Right atrium auricular region (tissue), 2 donors: ENCODE measurements around the gene F5. TPM values are rescaled to one million over a fixed set of nuclear protein-coding genes. Genes with fewer than 3 reads are reported as not detected.

Source experiments
- DNase-seq: peaks from one replicate; pipeline ENCODE4 v3.0.0-alpha.2; 2019; ENCODE audit warnings: low spot score
- H3K27ac ChIP-seq, 2 donors: fragments of 200-600 bp; sonication (generic); 1 replicate in 1 of 2; 2 replicates in 1 of 2; pipeline ENCODE4 v1.5.1; 2016 to 2019
- H3K27me3 ChIP-seq, 2 donors: fragments of 200-600 bp; sonication (generic); one replicate each; pipeline versions ENCODE4 v1.5.1 to v1.6.0; 2017 to 2019
- H3K36me3 ChIP-seq: fragments of 200-600 bp; sonication (generic); one replicate; pipeline ENCODE4 v1.5.1; 2016
- H3K4me1 ChIP-seq, 2 donors: fragments of 200-600 bp; sonication (generic); one replicate each; pipeline versions ENCODE4 v1.5.1 to v1.6.0; 2017 to 2019
- H3K4me3 ChIP-seq, 2 donors: fragments of 200-600 bp; sonication (generic); 1 replicate in 1 of 2; 2 replicates in 1 of 2; pipeline ENCODE4 v1.5.1; 2017 to 2019; ENCODE audit warnings: mild to moderate bottlenecking in 1 of 2, moderate library complexity in 1 of 2
- H3K9me3 ChIP-seq, 2 donors: fragments of 200-600 bp; sonication (generic); one replicate each; pipeline ENCODE4 v1.5.1; 2019
- total RNA-seq, 2 donors: library from RNA; depleted of rRNA; stranded (reverse); fragments of >200 nt; gene quantifications; one replicate each; pipeline ENCODE4 v1.1.0, GENCODE V29; 2016
- TF ChIP-seq, protein P1 (sequence below), 2 donors: fragments of 200-600 bp; sonication (generic); IDR thresholded peaks; one replicate each; pipeline ENCODE4 v1.5.1; 2019; ENCODE audit warnings: antibody characterized with exemption in 2 of 2

The F5 gene
- total RNA-seq, 2 donors from 2014 or later = 4.9 to 55.5 TPM

DNA sequence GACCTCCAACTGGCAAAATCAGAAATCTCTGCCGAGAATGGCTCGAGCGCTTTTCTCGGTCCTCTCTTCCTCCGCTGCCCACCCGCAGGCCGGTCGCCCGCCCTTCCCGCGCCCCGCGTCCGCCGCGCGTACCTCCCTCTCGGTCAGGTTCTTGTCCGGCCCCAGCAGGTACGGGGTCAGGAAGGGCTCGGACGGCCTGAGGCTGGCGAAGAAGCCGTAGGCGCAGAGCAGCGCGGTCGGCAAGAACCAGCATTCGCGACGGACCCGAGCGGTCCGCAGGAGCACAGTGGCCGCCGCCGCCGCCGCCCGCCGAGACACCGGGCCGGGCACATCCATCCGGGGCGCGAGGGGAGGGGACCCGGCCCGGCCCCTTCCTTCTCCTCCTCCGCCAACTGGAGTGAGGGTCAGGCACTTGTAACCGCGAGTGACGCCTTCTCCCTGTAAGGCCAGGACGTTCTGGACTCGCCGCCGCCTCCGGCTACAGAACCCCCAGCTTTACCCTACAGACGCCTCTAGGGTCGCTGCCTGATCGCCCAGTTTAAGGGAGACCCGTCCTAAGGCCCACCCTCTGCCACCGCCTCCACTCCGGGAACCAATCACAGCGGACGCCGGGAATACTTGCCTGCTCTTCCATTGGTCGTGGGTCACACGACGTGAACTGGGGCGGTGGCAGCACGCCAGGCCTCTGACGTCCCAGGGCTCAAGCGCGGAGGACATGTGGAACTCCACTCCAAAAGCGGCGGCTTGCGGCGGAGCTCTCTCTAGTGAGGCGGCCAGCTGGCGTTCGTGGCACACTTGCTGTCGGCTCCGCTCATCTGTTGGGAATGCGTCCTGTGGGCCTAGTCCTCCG lies 100.6 kb downstream of the F5 start, which contains the start of gene SLC19A2:
Gene SLC19A2 (minus strand): TSS at position 514 of the 850 bp plus-strand sequence. CDS start 178 bp downstream, at position 336.
- H3K27me3 ChIP-seq = no peaks in the 10 kb centered on the region
- H3K36me3 ChIP-seq = no peaks in the 10 kb centered on the region
- H3K9me3 ChIP-seq = no peaks in the 10 kb centered on the region
- DNase-seq = peak; percentile 100
- H3K4me1 ChIP-seq = peaks cover 0 to 39% of the 10 kb centered on the region in 2 donors
- peak within 1 kb of the TSS; percentile 83 to 91 for H3K4me3 ChIP-seq
- peak within 1 kb of the TSS; percentile 100 for H3K27ac ChIP-seq
- TF ChIP-seq, protein P1, sequence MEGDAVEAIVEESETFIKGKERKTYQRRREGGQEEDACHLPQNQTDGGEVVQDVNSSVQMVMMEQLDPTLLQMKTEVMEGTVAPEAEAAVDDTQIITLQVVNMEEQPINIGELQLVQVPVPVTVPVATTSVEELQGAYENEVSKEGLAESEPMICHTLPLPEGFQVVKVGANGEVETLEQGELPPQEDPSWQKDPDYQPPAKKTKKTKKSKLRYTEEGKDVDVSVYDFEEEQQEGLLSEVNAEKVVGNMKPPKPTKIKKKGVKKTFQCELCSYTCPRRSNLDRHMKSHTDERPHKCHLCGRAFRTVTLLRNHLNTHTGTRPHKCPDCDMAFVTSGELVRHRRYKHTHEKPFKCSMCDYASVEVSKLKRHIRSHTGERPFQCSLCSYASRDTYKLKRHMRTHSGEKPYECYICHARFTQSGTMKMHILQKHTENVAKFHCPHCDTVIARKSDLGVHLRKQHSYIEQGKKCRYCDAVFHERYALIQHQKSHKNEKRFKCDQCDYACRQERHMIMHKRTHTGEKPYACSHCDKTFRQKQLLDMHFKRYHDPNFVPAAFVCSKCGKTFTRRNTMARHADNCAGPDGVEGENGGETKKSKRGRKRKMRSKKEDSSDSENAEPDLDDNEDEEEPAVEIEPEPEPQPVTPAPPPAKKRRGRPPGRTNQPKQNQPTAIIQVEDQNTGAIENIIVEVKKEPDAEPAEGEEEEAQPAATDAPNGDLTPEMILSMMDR (IDR thresholded peaks at IDR 0.05) = peak in 1 of 2 donors; percentile 48

DNA sequence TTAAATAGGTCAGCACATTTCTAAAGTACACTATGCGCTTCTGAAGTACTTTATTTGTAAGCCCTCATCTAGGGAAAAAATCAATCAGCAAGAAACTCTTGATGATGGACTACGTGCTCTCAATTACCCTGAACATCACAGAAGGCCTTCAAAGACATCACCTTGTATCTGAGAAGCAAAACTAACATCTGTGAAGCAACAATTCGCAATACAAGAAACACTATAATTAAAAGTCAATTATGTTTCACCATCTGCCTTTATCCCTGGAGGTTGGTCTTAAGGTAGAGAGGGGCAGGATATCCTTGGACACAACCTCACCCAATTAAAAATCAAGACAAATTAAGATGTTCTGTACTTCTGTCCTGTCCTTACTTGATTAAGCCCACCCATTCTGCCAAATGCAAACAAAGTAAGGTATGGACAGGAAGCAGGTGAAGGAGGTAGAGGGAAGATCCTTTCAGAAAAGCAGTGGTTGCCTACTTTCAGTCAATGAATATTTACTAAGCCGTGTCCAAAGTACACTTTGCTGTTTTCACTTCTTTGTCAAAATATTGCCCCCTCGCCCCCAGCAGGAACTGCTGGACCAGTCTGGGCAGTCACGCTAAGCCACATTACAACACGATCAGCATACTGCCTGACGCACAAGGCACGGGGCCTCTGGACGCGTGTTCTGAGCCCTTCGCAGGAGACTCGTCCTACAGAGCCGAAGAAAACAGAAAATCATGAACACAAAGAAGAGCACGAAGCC lies 101.4 kb downstream of the F5 start:
- H3K27me3 ChIP-seq = no peaks in the 10 kb centered on the region
- peaks cover 0 to 42% of the 10 kb centered on the region in 2 donors for H3K4me1 ChIP-seq
- TF ChIP-seq, protein P1 (IDR thresholded peaks at IDR 0.05) = no peak
- H3K27ac ChIP-seq = peak overlapping the region; percentile 100
- peak overlapping the region; percentile 83 to 91 for H3K4me3 ChIP-seq
- no peaks in the 10 kb centered on the region for H3K36me3 ChIP-seq
- peak; percentile 72 for DNase-seq
- no peaks in the 10 kb centered on the region for H3K9me3 ChIP-seq

DNA sequence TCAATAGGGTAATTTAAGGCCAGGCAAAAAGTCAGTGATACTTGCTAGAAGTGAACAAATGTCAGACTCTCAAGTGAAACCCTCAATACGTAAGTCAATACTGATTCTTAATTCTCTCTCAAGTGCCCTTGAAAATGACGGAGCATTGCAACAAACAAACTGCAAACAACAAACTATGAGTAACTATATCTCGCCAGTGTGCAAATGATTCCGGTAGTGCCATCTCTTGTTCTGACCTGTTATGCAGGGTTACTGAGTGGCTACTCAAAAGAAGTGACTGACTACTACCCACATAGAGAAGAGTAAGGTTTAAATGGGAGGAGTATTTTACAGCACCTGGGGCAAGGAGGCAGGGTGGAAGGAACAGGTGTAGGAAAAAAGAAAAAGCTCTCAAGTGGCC lies 102.2 kb downstream of the F5 start:
- Histone ChIP-seq H3K36me3 (no peaks in the 10 kb centered on the region), H3K27me3 (no peaks in the 10 kb centered on the region), H3K4me3 (peak overlapping the region; percentile 83 to 91), H3K4me1 (peaks cover 0 to 42% of the 10 kb centered on the region in 2 donors), H3K27ac (peak overlapping the region; percentile 100), H3K9me3 (no peaks in the 10 kb centered on the region)
- no peak for DNase-seq
- TF ChIP-seq, protein P1 (IDR thresholded peaks at IDR 0.05) = no peak

DNA sequence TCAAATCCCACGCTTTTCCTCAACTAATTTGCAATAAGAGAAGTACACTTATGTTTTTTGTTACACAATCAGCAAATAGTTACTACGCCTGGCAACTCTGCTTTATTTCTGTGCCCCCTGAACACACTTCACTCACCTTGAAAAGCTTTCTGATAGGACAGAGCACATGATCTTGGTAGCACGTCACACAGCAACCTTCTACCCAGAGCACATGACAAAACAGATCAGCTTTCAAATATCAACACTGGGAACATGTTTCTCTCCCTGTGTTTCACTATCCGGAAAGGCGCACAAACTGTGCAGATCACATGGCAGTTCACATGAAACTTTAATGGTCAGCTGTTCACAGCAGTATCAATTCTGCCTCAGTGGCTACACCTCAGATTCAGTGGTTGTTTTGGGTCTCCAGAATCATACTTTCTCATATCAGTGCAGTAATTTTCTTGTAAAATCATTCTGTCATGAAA lies 102.7 kb downstream of the F5 start:
- peak; percentile 73 for DNase-seq
- Histone ChIP-seq H3K4me1 (peaks cover 0 to 41% of the 10 kb centered on the region in 2 donors), H3K9me3 (no peaks in the 10 kb centered on the region), H3K36me3 (no peaks in the 10 kb centered on the region), H3K27me3 (no peaks in the 10 kb centered on the region), H3K27ac (peak overlapping the region; percentile 100), H3K4me3 (peak overlapping the region; percentile 83 to 91)
- TF ChIP-seq, protein P1 (IDR thresholded peaks at IDR 0.05) = no peak

DNA sequence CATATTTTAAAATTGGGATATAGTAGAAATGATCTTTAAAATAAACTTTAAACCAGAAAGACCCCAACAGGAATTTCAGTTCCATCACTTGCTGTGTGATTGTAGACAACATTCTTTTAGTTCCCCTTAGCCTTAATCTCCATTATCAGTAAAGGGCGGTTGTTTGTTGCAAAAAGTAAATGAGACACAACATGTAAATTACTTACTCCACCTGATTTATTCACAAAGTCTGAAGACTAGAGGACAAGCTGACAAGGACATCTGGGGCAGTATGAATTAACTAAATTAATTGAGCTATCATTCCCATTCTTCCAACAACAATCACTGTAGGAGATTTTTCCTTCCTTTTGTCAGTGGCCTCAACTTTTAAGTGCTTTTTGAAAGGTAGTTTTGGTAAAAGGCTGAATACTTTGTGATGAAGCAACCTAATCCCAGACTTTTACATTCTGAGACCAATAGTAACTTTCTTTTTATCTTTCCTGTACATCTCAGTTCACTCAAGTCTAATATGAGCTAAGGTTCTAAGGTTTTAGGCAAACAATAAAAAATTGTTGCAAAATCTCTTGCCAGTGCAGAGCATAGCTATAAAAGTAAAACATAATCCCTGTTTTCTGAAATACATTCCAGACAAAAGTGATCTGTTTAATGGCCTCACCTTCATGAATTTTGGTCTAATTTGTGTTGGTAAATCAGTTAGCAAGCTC lies 106.8 kb downstream of the F5 start:
- Histone ChIP-seq H3K27me3 (no peaks in the 10 kb centered on the region), H3K27ac (no peak overlapping the region), H3K4me1 (peaks cover 0 to 19% of the 10 kb centered on the region in 2 donors), H3K4me3 (no peak overlapping the region), H3K36me3 (peaks cover 22% of the 10 kb centered on the region), H3K9me3 (no peaks in the 10 kb centered on the region)
- DNase-seq = no peak
- TF ChIP-seq, protein P1 (IDR thresholded peaks at IDR 0.05) = no peak
